H9 (cell line): ENCODE results near the gene MCCC1. TPM values are rescaled to one million over a fixed set of nuclear protein-coding genes. Genes with fewer than 3 reads are reported as not detected.

ENCODE experiments used
- DNase-seq: peaks from one replicate; pipeline ENCODE4 v3.0.0-alpha.2; 2017
- H2AFZ ChIP-seq: one replicate; pipeline ENCODE4 v1.6.1; 2013; ENCODE audit warnings: mild to moderate bottlenecking, low read length, control low read depth, moderate library complexity
- H2AK5ac ChIP-seq: 2 replicates; pipeline ENCODE4 v1.6.1; 2013; ENCODE audit warnings: low read length, control low read depth, mixed read lengths; ENCODE audit not compliant: insufficient read length
- H2BK120ac ChIP-seq: one replicate; pipeline ENCODE4 v1.6.1; 2013; ENCODE audit warnings: low read depth, mild to moderate bottlenecking, low read length, control low read depth, inconsistent platforms; ENCODE audit not compliant: poor library complexity, severe bottlenecking
- H2BK12ac ChIP-seq: 2 replicates; pipeline ENCODE4 v1.6.1; 2013; ENCODE audit warnings: low read length, control low read depth, mixed read lengths, low read depth; ENCODE audit not compliant: insufficient read length
- H2BK15ac ChIP-seq: 2 replicates; pipeline ENCODE4 v1.6.1; 2013; ENCODE audit warnings: low read depth, low read length, control low read depth
- H2BK20ac ChIP-seq: one replicate; pipeline ENCODE4 v1.6.1; 2013; ENCODE audit warnings: low read depth, mild to moderate bottlenecking, low read length, control low read depth, inconsistent platforms; ENCODE audit not compliant: poor library complexity, severe bottlenecking
- H2BK5ac ChIP-seq: 2 replicates; pipeline ENCODE4 v1.6.1; 2013; ENCODE audit warnings: low read length, control low read depth, mixed read lengths; ENCODE audit not compliant: insufficient read length
- H3K14ac ChIP-seq: 2 replicates; pipeline ENCODE4 v1.6.1; 2013; ENCODE audit warnings: low read length, control low read depth; ENCODE audit not compliant: insufficient read depth
- H3K18ac ChIP-seq: 2 replicates; pipeline ENCODE4 v1.6.1; 2013; ENCODE audit warnings: low read depth, mild to moderate bottlenecking, mixed read lengths, low read length, control low read depth; ENCODE audit not compliant: insufficient read length
- H3K23ac ChIP-seq: 2 replicates; pipeline ENCODE4 v1.6.1; 2013; ENCODE audit warnings: low read length, control low read depth, mixed read lengths, low read depth; ENCODE audit not compliant: insufficient read length
- H3K23me2 ChIP-seq: 2 replicates; pipeline ENCODE4 v1.6.1; 2013; ENCODE audit warnings: low read depth, mild to moderate bottlenecking, mixed read lengths, low read length, control low read depth; ENCODE audit not compliant: insufficient read length, poor library complexity, severe bottlenecking
- H3K27ac ChIP-seq: 2 replicates; pipeline ENCODE4 v1.5.1; 2013; ENCODE audit warnings: low read length, control low read depth, mixed read lengths, low read depth; ENCODE audit not compliant: insufficient read length
- H3K27me3 ChIP-seq: 2 replicates; pipeline ENCODE4 v1.6.1; 2013; ENCODE audit warnings: low read length, control low read depth, inconsistent platforms; ENCODE audit not compliant: insufficient read depth
- H3K4ac ChIP-seq: 2 replicates; pipeline ENCODE4 v1.6.1; 2013; ENCODE audit warnings: low read depth, mild to moderate bottlenecking, control low read depth, inconsistent platforms, low read length, moderate library complexity
- H3K4me1 ChIP-seq: 2 replicates; pipeline ENCODE4 v1.6.1; 2013; ENCODE audit warnings: low read length, control low read depth, inconsistent platforms; ENCODE audit not compliant: insufficient read depth
- H3K4me2 ChIP-seq: 2 replicates; pipeline ENCODE4 v1.6.1; 2013; ENCODE audit warnings: low read length, control low read depth, mixed read lengths; ENCODE audit not compliant: insufficient read length, insufficient read depth
- H3K56ac ChIP-seq: 2 replicates; pipeline ENCODE4 v1.6.1; 2013; ENCODE audit warnings: low read depth, mild to moderate bottlenecking, mixed read lengths, low read length, control low read depth; ENCODE audit not compliant: insufficient read length
- H3K79me1 ChIP-seq: 2 replicates; pipeline ENCODE4 v1.6.1; 2013; ENCODE audit warnings: low read depth, mild to moderate bottlenecking, moderate library complexity, low read length, control low read depth, inconsistent platforms; ENCODE audit not compliant: insufficient read depth, poor library complexity, severe bottlenecking
- H3K79me2 ChIP-seq: 2 replicates; pipeline ENCODE4 v1.6.1; 2013; ENCODE audit warnings: low read length, control low read depth, inconsistent platforms; ENCODE audit not compliant: insufficient read depth
- H3K9ac ChIP-seq: 2 replicates; pipeline ENCODE4 v1.6.1; 2013; ENCODE audit warnings: low read length, control low read depth, mixed read lengths; ENCODE audit not compliant: insufficient read length; ENCODE audit errors: extremely low read depth
- H3K9me3 ChIP-seq: one replicate; pipeline ENCODE4 v1.6.1; 2013; ENCODE audit warnings: low read depth, low read length, inconsistent platforms; ENCODE audit not compliant: control insufficient read depth
- H3T11ph ChIP-seq: one replicate; pipeline ENCODE4 v1.6.1; 2013; ENCODE audit warnings: mild to moderate bottlenecking, low read length, control low read depth, inconsistent platforms
- H4K20me1 ChIP-seq: one replicate; pipeline ENCODE4 v1.6.1; 2013; ENCODE audit not compliant: control insufficient read depth, insufficient read length, insufficient read depth
- H4K5ac ChIP-seq: 2 replicates; pipeline ENCODE4 v1.6.1; 2013; ENCODE audit warnings: low read depth, mild to moderate bottlenecking, mixed read lengths, low read length, control low read depth; ENCODE audit not compliant: insufficient read length
- H4K8ac ChIP-seq: replicated peaks from 2 replicates; pipeline ENCODE4 v1.6.1; 2013; ENCODE audit warnings: low read length, control low read depth, mixed read lengths, low read depth; ENCODE audit not compliant: insufficient read length
- H4K91ac ChIP-seq: 2 replicates; pipeline ENCODE4 v1.6.1; 2013; ENCODE audit warnings: low read depth, mild to moderate bottlenecking, moderate library complexity, mixed read lengths, low read length, control low read depth; ENCODE audit not compliant: insufficient read length
- H3K27ac Mint-ChIP-seq, 3 experiments: 2 replicates in 2 of 3; 3 replicates in 1 of 3; pipeline ENCODE4 v1.8.0; 2020 to 2021; ENCODE audit warnings: mixed read lengths in 3 of 3, mild to moderate bottlenecking in 1 of 3, moderate library complexity in 1 of 3
- H3K27me3 Mint-ChIP-seq: 2 replicates; pipeline ENCODE4 v1.8.0; 2021; ENCODE audit warnings: low read depth, mild to moderate bottlenecking, moderate library complexity, mixed read lengths
- H3K36me3 Mint-ChIP-seq, 3 experiments: 2 replicates in 2 of 3; 3 replicates in 1 of 3; pipeline ENCODE4 v1.8.0; 2020 to 2021; ENCODE audit warnings: low read depth in 3 of 3, mixed read lengths in 3 of 3; ENCODE audit not compliant: insufficient read depth in 1 of 3
- H3K4me1 Mint-ChIP-seq, 2 experiments: 2 replicates each; pipeline ENCODE4 v1.8.0; 2020; ENCODE audit warnings: mixed read lengths in 2 of 2
- H3K4me3 Mint-ChIP-seq, 2 experiments: 2 replicates in 1 of 2; 3 replicates in 1 of 2; pipeline ENCODE4 v1.8.0; 2020 to 2021; ENCODE audit warnings: mild to moderate bottlenecking in 2 of 2, mixed read lengths in 2 of 2, moderate library complexity in 1 of 2
- H3K9me3 Mint-ChIP-seq, 2 experiments: 2 replicates in 1 of 2; 3 replicates in 1 of 2; pipeline ENCODE4 v1.8.0; 2020; ENCODE audit warnings: mild to moderate bottlenecking in 2 of 2, mixed read lengths in 2 of 2, moderate library complexity in 1 of 2
- CTCF ChIP-seq: fragments of 200-600 bp; sonication (generic); conservative IDR thresholded peaks from 3 replicates; pipeline ENCODE4 v1.8.0; 2021; ENCODE audit warnings: antibody characterized with exemption, mild to moderate bottlenecking
- WGBS: extraction: QIAGEN DNeasy Blood & Tissue Kit; methylation state at CpG from one replicate; pipeline ENCODE4 v1.1.7; 2013; ENCODE audit warnings: missing lambda C conversion rate, low lambda C conversion rate, mixed read lengths; ENCODE audit not compliant: insufficient read length; ENCODE audit errors: extremely low coverage; 5-methylcytosine and 5-hydroxymethylcytosine counted together
- total RNA-seq: library from RNA; stranded (reverse); gene quantifications from 2 replicates; pipeline ENCODE4 v1.2.1, GENCODE V29; 2021

The MCCC1 gene
- total RNA-seq, 1 experiment from 2014 or later, result 18.3 TPM

DNA sequence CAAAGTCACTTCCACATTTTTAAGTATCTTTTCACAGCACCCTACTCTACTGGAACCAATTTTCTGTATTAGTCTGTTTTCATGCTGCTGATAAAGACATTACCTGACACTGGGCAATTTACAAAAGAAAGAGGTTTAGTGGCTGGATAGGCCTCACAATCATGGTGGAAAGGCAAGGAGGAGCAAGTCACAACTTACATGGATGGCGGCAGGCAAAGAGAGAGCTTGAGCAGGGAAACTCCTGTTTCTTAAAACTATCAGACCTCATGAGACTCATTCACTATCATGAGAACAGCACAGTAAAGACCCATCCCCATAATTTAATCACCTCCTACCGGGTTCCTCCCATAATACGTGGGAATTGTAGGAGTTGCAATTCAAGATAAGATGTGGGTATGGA lies 18.7 kb downstream of the MCCC1 start:
- H2BK20ac ChIP-seq, result no peak overlapping the region
- no peak overlapping the region for H3K56ac ChIP-seq
- no CpG with 5 or more reads among the region's 3 CpGs for WGBS
- no peak overlapping the region for H3K4me2 ChIP-seq
- Mint-ChIP-seq H3K27ac (no peak overlapping the region; a peak in 1 of 7 replicates), H3K4me1 (no peaks in the 10 kb centered on the region), H3K4me3 (no peak overlapping the region), H3K9me3 (peaks cover 31 to 36% of the 10 kb centered on the region in 2 experiments), H3K36me3 (peaks cover 54 to 80% (median 78%) of the 10 kb centered on the region in 3 experiments), H3K27me3 (no peaks in the 10 kb centered on the region; the same call in 1 of the 2 replicates)
- H3K79me1 ChIP-seq, result no peaks in the 10 kb centered on the region
- H3K9ac ChIP-seq, result no peak overlapping the region
- no peak overlapping the region for H2BK12ac ChIP-seq
- no peak overlapping the region for H2BK120ac ChIP-seq
- no peaks in the 10 kb centered on the region for H4K20me1 ChIP-seq
- no peak overlapping the region for H3K27ac ChIP-seq
- no peak overlapping the region for H2AK5ac ChIP-seq
- no peak overlapping the region for H4K8ac ChIP-seq
- no peak overlapping the region for H2AFZ ChIP-seq
- no peak overlapping the region for H3K4ac ChIP-seq
- TF ChIP-seq CTCF, result no peak
- H3K9me3 ChIP-seq, result peaks cover 8% of the 10 kb centered on the region
- no peaks in the 10 kb centered on the region for H3K27me3 ChIP-seq
- H4K91ac ChIP-seq, result no peak overlapping the region
- no peaks in the 10 kb centered on the region for H3K23me2 ChIP-seq
- H2BK5ac ChIP-seq, result no peak overlapping the region
- H3K4me1 ChIP-seq, result no peaks in the 10 kb centered on the region
- H2BK15ac ChIP-seq, result no peak overlapping the region
- no peak overlapping the region for H3K14ac ChIP-seq
- H3K23ac ChIP-seq, result no peak overlapping the region
- no peak overlapping the region for H3T11ph ChIP-seq
- H4K5ac ChIP-seq, result no peak overlapping the region
- H3K18ac ChIP-seq, result no peak overlapping the region
- H3K79me2 ChIP-seq, result no peaks in the 10 kb centered on the region
- no peak for DNase-seq
